ENCODE results near the gene EIF1.
"Not testable (repeated sequence)": the region's sequence is repeated elsewhere in the genome, so short reads cannot be mapped to it uniquely, and the experiment has no call there.

The EIF1 gene

DNA sequence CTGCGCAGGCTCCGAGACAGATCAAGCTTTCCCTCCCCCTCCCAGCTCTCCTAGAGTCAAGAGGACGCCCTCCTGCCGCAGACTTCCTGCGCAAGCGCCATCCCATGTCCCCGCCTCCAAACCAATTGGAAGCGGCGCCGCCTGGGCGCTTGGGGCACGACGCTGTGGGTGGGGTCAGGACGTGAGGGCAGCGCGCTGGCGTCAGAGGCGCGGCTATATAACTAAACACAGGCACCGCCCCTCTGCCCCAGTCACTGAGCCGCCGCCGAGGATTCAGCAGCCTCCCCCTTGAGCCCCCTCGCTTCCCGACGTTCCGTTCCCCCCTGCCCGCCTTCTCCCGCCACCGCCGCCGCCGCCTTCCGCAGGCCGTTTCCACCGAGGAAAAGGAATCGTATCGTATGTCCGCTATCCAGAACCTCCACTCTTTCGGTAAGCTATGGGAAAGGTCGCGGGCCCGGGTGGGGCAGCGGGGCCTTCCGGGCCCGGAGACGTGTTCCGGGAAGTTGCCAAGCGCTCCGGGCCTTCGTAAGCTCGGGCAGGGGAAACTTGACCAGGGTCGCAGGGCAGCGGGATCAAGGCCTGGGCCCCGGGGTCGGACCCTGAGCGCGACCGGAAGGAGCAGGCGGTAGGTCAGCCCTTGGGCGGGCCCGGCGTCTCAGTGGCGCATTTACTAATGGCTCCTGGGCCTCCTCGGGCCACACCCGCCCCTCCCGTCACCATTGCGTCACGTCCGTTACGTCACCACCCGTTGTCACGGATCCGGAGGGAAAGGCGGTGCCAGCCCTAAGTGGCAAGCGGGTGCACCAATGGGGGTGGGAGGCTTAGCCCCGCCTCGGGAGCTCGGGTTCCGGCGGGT lies at the start of gene EIF1:
TSS of gene EIF1 (plus strand) at position 245 of the 856 bp plus-strand sequence. CDS start at position 399, 154 bp downstream.
- no peaks in the 10 kb centered on the region for H3K4me1 ChIP-seq (ENCODE audit: control insufficient read depth, low read depth, low read length)
- H3K4me3 ChIP-seq (ENCODE audit: low read length): peak within 1 kb of the TSS; percentile 90
- peak within 1 kb of the TSS; percentile 96 for H3K9ac ChIP-seq (ENCODE audit: low read length)
- peaks cover 43% of the 10 kb centered on the region for H3K36me3 ChIP-seq (ENCODE audit: control insufficient read depth, low read depth, low read length)
- no peaks in the 10 kb centered on the region for H3K9me3 ChIP-seq (ENCODE audit: control insufficient read depth, low read depth, low read length)
- peak within 1 kb of the TSS; percentile 93 for H3K27ac ChIP-seq (ENCODE audit: low read length)
- H3K27me3 ChIP-seq (ENCODE audit: control insufficient read depth, insufficient read depth, low read length): no peaks in the 10 kb centered on the region

DNA sequence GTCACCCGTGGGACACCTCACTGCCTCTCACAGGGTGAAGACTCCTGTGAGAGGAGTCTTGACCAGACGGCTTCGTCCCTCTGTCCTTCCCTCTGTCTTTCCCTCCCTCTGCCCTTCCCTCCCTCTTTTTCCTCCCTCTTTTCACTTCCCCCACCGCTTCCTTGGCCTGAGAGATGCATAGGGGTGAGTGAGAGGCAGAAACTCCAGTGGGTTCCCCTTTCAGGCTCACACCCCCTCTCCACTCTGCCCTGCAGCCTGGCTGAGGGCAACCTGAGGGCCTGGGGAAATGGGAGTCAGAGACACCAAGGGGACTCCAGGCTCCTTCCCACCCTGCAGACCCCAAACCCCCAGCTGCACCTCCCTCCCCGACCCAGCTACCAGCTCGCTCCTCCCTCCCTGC lies 49.7 kb upstream of the EIF1 start:
- H3K36me3 ChIP-seq (ENCODE audit: control insufficient read depth, low read depth, low read length): no peaks in the 10 kb centered on the region
- no peak overlapping the region for H3K9ac ChIP-seq (ENCODE audit: low read length)
- no peaks in the 10 kb centered on the region for H3K27me3 ChIP-seq (ENCODE audit: control insufficient read depth, insufficient read depth, low read length)
- H3K4me1 ChIP-seq (ENCODE audit: control insufficient read depth, low read depth, low read length): no peaks in the 10 kb centered on the region
- H3K9me3 ChIP-seq (ENCODE audit: control insufficient read depth, low read depth, low read length): no peaks in the 10 kb centered on the region
- H3K4me3 ChIP-seq (ENCODE audit: low read length): no peak overlapping the region
- H3K27ac ChIP-seq (ENCODE audit: low read length): no peak overlapping the region

DNA sequence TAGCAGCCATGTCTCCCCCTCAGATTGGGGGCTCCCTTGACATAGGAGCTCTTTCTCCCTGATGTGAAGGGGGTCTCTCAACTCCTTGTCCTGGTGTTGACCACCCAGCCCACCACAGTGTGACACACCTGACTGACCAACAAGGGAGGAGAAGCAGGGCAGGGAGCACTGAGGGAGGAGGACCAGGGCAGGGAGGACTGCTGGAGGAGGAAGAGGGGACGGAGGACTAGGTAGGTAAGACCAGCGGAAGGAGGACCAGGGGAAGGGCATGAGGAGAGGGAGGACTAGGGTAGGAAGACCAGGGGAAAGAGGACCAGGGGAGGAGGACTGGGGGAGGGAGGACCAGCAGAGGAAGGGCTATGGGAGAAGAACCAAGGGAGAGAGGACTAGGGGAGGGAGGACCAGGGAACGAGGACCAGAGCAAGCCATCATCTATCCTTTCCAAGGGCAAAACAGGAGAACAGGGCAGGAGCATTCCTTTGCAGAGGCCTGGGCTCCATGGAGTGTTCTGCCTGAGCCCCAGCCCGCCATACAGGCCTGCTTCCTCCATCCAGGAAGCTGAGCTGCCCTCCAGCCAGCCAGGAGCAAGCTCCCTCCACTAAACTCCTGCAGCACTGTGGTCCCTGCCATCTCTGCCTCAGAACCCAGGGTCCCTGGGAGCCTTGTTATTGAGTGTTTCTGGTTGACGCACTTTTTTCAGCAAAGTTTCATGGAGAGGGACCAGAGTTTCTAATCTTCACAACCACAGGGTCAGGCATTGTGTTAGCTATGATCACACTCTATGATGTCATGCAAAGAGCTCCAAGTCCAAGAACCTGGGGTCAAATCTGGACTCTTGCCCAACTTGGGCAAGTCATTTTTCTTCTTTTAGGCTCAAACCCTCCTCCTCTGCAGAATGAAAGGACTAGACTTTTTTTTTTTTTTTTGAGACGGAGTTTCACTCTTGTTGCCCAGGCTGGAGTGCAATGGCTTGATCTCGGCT lies 48.9 kb upstream of the EIF1 start:
- Histone ChIP-seq H3K4me1 (ENCODE audit: control insufficient read depth, low read depth, low read length) (no peaks in the 10 kb centered on the region), H3K27ac (ENCODE audit: low read length) (no peak overlapping the region)

DNA sequence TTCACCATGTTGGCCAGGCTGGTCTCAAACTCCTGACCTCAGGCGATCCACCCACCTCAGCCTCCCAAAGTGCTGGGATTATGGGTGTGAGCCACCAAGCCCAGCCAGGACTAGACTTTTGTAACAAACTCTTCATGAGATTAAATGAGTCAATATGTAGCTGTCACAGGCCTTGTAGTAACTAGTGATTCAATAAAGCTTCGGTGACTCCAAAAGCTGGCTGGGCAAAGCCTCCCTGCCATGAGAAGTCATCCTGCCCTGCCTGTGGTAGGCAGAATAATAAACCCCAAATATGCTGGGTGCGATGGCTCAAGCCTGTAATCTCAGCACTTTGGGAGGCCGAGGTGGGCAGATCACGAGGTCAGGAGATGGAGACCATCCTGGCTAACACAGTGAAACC lies 48.1 kb upstream of the EIF1 start:
- H3K36me3 ChIP-seq (ENCODE audit: control insufficient read depth, low read depth, low read length); H3K4me3 ChIP-seq (ENCODE audit: low read length); H3K27ac ChIP-seq (ENCODE audit: low read length); H3K9me3 ChIP-seq (ENCODE audit: control insufficient read depth, low read depth, low read length); H3K27me3 ChIP-seq (ENCODE audit: control insufficient read depth, insufficient read depth, low read length); H3K4me1 ChIP-seq (ENCODE audit: control insufficient read depth, low read depth, low read length); H3K9ac ChIP-seq (ENCODE audit: low read length): not testable (repeated sequence)

More for the DNA sequence above, 48.9 kb upstream of the EIF1 start:
- H3K36me3 ChIP-seq (ENCODE audit: control insufficient read depth, low read depth, low read length): no peaks in the 10 kb centered on the region
- H3K4me3 ChIP-seq (ENCODE audit: low read length): no peak overlapping the region
- no peaks in the 10 kb centered on the region for H3K9me3 ChIP-seq (ENCODE audit: control insufficient read depth, low read depth, low read length)
- no peaks in the 10 kb centered on the region for H3K27me3 ChIP-seq (ENCODE audit: control insufficient read depth, insufficient read depth, low read length)
- H3K9ac ChIP-seq (ENCODE audit: low read length): no peak overlapping the region

DNA sequence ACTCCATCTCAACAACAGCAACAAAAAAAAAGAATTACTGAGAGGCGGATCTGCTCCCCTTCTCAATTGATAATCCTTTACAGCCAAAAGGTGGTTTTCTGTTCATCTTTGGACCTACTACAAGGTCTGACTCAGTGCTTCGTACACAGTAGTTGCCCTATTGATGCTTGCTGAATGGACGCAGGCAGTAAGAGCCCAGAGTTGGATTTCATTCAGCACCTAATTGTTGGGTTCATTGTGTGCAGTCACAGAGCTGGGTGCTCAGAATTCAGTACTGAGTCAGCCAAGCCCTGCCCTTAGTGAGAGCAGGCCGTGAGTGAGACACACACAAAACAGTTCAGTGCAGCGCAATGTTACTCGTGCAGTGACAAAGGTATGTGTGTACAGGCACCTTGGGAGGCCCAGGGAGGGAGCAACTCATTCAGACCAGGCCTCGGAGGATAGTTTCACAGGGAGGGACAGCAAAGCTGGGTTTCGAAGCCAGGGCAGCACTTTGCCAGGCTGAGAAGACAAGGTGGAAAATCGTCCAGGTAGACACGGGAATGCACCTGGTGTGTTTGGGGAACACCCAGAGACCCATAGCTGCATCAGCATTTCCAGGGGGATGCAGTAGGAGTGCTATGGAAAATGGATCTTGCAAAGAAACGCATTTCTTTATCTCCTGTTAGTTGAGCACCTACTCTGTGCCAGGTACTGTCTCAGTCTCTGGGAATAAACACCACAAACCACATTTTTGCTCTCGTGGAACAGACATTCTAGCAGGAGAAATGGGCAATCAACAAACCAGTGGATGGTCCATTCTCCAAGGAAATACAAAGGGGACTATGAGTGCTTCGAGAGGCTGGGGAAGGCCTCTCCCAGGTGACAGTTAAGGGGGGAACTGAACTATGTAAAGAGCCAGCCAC lies 46.2 kb upstream of the EIF1 start:
- H3K4me1 ChIP-seq (ENCODE audit: control insufficient read depth, low read depth, low read length): no peaks in the 10 kb centered on the region
- H3K9me3 ChIP-seq (ENCODE audit: control insufficient read depth, low read depth, low read length): no peaks in the 10 kb centered on the region
- no peak overlapping the region for H3K27ac ChIP-seq (ENCODE audit: low read length)
- H3K36me3 ChIP-seq (ENCODE audit: control insufficient read depth, low read depth, low read length): no peaks in the 10 kb centered on the region
- H3K27me3 ChIP-seq (ENCODE audit: control insufficient read depth, insufficient read depth, low read length): no peaks in the 10 kb centered on the region
- no peak overlapping the region for H3K9ac ChIP-seq (ENCODE audit: low read length)
- H3K4me3 ChIP-seq (ENCODE audit: low read length): no peak overlapping the region

DNA sequence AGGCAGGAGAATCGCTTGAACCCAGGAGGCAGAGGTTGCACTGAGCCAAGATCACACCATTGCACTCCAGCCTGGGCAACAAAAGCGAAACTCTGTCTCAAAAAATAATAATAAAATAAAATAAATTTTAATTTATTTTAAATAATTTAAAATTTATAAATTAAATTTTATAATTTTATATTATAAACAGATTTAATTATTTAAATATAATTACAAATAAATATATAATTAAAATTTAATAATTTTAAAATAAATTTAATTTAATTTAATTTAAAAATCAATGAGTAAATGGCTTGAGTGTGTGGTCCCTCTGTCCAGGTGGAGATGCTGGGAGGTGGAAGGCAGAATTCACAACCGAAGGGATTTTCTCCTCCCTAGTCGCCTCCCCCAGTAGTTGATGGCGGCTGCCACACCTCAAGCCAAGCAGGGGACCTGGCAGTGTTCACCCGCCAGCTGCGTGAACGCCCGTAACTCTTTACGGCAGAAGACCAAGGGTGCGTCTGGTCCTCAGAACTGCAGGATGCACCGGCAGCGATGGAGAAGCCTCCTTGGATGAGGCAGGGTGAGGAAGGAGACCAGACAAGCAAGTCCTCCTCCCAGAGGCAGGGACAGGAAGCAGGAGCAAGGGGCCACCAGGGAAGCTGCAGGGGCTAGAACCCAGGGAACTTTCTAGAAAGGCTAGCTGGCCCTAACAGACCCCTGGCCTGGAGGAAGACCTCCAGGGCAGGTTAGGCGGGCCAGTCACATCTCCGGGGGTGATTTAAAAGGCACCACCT lies 41.5 kb upstream of the EIF1 start:
- H3K4me1 ChIP-seq (ENCODE audit: control insufficient read depth, low read depth, low read length): no peaks in the 10 kb centered on the region
- H3K4me3 ChIP-seq (ENCODE audit: low read length): no peak overlapping the region
- H3K36me3 ChIP-seq (ENCODE audit: control insufficient read depth, low read depth, low read length): no peaks in the 10 kb centered on the region
- no peaks in the 10 kb centered on the region for H3K27me3 ChIP-seq (ENCODE audit: control insufficient read depth, insufficient read depth, low read length)
- H3K9me3 ChIP-seq (ENCODE audit: control insufficient read depth, low read depth, low read length): no peaks in the 10 kb centered on the region
- H3K9ac ChIP-seq (ENCODE audit: low read length): no peak overlapping the region
- no peak overlapping the region for H3K27ac ChIP-seq (ENCODE audit: low read length)

DNA sequence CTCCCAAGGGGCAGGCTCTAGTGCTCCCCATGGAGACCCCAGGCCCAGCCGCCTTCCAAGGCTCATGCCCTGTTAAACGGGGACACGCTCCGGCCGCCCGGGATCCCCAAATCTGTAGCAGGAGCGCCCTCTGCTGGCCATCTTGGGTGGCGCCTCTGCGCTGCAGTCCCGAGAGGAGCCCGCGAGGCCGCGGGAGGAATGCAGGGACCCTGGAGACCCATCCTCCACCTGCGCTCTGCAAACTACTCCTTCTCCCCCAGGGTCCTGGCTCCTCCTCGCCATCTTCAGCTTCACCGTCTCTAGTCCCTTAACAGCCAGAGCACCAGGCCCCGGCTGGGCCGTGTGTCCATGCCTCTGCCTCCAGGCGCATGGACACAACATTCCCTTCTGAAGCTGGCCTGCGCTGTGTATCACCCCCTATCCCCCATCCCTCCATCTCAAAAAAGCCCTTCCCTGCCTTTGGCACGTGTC lies 40.7 kb upstream of the EIF1 start:
- no peak overlapping the region for H3K9ac ChIP-seq (ENCODE audit: low read length)
- no peaks in the 10 kb centered on the region for H3K36me3 ChIP-seq (ENCODE audit: control insufficient read depth, low read depth, low read length)
- H3K9me3 ChIP-seq (ENCODE audit: control insufficient read depth, low read depth, low read length): no peaks in the 10 kb centered on the region
- no peak overlapping the region for H3K27ac ChIP-seq (ENCODE audit: low read length)
- H3K27me3 ChIP-seq (ENCODE audit: control insufficient read depth, insufficient read depth, low read length): no peaks in the 10 kb centered on the region
- peak overlapping the region; percentile 44 for H3K4me3 ChIP-seq (ENCODE audit: low read length)
- H3K4me1 ChIP-seq (ENCODE audit: control insufficient read depth, low read depth, low read length): no peaks in the 10 kb centered on the region

DNA sequence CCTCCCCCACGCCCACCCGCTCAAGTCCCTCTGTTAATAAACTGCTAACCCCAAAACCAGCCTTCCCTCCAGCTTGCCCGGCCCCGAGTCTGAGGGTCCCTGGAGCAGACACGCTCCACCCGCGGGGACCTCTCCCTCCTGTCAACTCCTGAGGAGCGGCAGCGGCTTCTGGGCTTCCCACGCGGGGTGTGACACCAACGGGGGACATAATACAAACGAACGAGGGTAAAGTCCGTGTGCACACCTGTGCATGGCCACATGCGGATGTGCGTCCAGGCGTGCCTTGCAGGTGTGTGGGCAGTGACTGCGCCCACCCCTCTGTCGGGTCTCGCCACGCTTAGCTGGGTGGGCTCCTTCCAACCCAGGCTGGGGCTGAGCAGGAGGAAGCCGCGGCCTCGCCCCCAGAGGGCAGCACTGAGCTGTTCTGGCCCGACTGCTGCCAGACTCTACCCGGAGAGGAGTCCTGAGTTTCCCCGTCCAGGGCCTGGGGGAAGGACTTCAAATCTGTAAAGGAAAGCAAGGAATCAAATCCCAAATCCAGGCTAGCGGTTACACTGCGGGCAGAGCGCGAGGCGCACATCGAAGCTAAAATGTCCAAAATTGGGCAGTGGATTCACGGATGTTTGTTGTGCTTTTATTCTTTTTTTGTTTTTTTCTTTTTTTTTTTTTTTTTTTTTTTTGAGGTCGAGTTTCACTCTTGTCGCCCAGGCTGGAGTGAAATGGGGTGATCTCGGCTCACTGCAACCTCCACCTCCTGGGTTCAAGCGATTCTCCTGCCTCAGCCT lies 40.1 kb upstream of the EIF1 start:
- Histone ChIP-seq H3K9ac (ENCODE audit: low read length) (no peak overlapping the region), H3K4me3 (ENCODE audit: low read length) (peak overlapping the region; percentile 44), H3K27me3 (ENCODE audit: control insufficient read depth, insufficient read depth, low read length) (no peaks in the 10 kb centered on the region), H3K27ac (ENCODE audit: low read length) (no peak overlapping the region), H3K36me3 (ENCODE audit: control insufficient read depth, low read depth, low read length) (no peaks in the 10 kb centered on the region), H3K4me1 (ENCODE audit: control insufficient read depth, low read depth, low read length) (no peaks in the 10 kb centered on the region), H3K9me3 (ENCODE audit: control insufficient read depth, low read depth, low read length) (no peaks in the 10 kb centered on the region)

DNA sequence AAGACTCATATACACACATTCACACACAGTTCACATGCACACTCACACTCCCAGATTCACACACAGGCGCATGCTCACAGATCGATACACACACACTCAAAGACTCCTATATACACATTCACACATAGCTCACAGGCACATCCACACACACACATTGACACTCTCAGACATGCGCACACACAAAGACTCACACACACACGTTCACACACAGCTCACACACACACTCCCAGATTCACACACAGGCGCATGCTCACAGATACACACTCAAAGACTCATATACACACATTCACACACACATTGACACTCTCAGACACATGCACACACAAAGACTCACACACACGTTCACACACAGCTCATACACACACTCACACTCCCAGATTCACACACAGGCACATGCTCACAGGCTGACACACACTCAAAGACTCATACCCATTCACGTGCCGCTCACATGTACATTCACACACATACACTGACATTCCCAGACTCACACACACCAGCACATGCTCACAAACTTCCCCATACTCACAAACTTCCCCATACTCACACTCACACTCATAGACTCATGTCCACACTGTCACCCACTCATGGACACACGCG lies 38.7 kb upstream of the EIF1 start:
- Histone ChIP-seq H3K27me3 (ENCODE audit: control insufficient read depth, insufficient read depth, low read length) (no peaks in the 10 kb centered on the region), H3K9me3 (ENCODE audit: control insufficient read depth, low read depth, low read length) (no peaks in the 10 kb centered on the region), H3K36me3 (ENCODE audit: control insufficient read depth, low read depth, low read length) (no peaks in the 10 kb centered on the region), H3K4me3 (ENCODE audit: low read length) (no peak overlapping the region), H3K27ac (ENCODE audit: low read length) (no peak overlapping the region), H3K9ac (ENCODE audit: low read length) (no peak overlapping the region), H3K4me1 (ENCODE audit: control insufficient read depth, low read depth, low read length) (no peaks in the 10 kb centered on the region)
